Stimulated activated CD8-positive, alpha-beta memory T cell treated with anti-CD3 and anti-CD28 coated beads, Interleukin-7, amount 100 ng/mL, for 1 hour (primary cell): ENCODE measurements around the gene COL1A2.

Experiments used
- DNase-seq, 2 donors: peaks; one replicate each; pipeline ENCODE4 v3.0.0-alpha.2; 2020; ENCODE audit warnings: low read depth in 2 of 2

The COL1A2 gene

GRCh38 chr7:94434042-94434441, 39.3 kb downstream of the COL1A2 start:
- no peak for DNase-seq

- DNase-seq, result peak in 1 of 2 donors; percentile 6
These were observed 41.4 kb downstream of the COL1A2 start for GRCh38 chr7:94436018-94436604.

- DNase-seq, result no peak
These were observed 42.0 kb downstream of the COL1A2 start for GRCh38 chr7:94436700-94437099.

- no peak for DNase-seq
These were observed 45.2 kb downstream of the COL1A2 start for GRCh38 chr7:94439893-94440381.

GRCh38 chr7:94440451-94441039, 45.9 kb downstream of the COL1A2 start:
- DNase-seq, result no peak

- DNase-seq, result no peak
These were observed 46.4 kb downstream of the COL1A2 start for GRCh38 chr7:94441138-94441537.

- DNase-seq, result no peak
These were observed 47.9 kb downstream of the COL1A2 start for GRCh38 chr7:94442639-94443038.

- DNase-seq, result no peak
These were observed 50.1 kb downstream of the COL1A2 start for GRCh38 chr7:94444813-94445212.

- no peak for DNase-seq
These were observed 51.0 kb downstream of the COL1A2 start for GRCh38 chr7:94445696-94446194.

- no peak for DNase-seq
These were observed 51.6 kb downstream of the COL1A2 start for GRCh38 chr7:94446308-94446707.

- no peak for DNase-seq
These were observed 54.5 kb downstream of the COL1A2 start for GRCh38 chr7:94449151-94449725.

- DNase-seq, result no peak
These were observed 55.5 kb downstream of the COL1A2 start for GRCh38 chr7:94450044-94450697.

- no peak for DNase-seq
These were observed 56.5 kb downstream of the COL1A2 start for GRCh38 chr7:94451187-94451586.

GRCh38 chr7:94452239-94452638, 57.5 kb downstream of the COL1A2 start:
- no peak for DNase-seq

- DNase-seq, result no peak
These were observed 59.2 kb downstream of the COL1A2 start for GRCh38 chr7:94453898-94454297.

- no peak for DNase-seq
These were observed 63.3 kb downstream of the COL1A2 start for GRCh38 chr7:94458041-94458440.

- no peak for DNase-seq
These were observed 71.8 kb downstream of the COL1A2 start for GRCh38 chr7:94466516-94466915.

GRCh38 chr7:94471604-94472003, 76.9 kb downstream of the COL1A2 start:
- DNase-seq, result no peak

- DNase-seq, result no peak
These were observed 77.9 kb downstream of the COL1A2 start for GRCh38 chr7:94472608-94473007.

- no peak for DNase-seq
These were observed 81.7 kb downstream of the COL1A2 start for GRCh38 chr7:94476251-94476840.

- no peak for DNase-seq
These were observed 83.2 kb downstream of the COL1A2 start for GRCh38 chr7:94477878-94478277.

- no peak for DNase-seq
These were observed 84.0 kb downstream of the COL1A2 start for GRCh38 chr7:94478648-94479214.
